HG03457 (cell line): ENCODE results near the gene GGTLC3.
"Not testable (repeated sequence)": the region's sequence is repeated elsewhere in the genome, so short reads cannot be mapped to it uniquely, and the experiment has no call there.

Experiments used
- ATAC-seq: cut with Tn5 transposase; IDR thresholded peaks from one replicate; pipeline ENCODE4 v1.9.1; 2021; ENCODE audit warnings: moderate number of reproducible peaks; ENCODE audit not compliant: unreplicated experiment

GGTLC3 gene

GRCh38 chr22:18522762-18523161 is 4.8 kb upstream of the GGTLC3 start:
- ATAC-seq = not testable (repeated sequence)

DNA sequence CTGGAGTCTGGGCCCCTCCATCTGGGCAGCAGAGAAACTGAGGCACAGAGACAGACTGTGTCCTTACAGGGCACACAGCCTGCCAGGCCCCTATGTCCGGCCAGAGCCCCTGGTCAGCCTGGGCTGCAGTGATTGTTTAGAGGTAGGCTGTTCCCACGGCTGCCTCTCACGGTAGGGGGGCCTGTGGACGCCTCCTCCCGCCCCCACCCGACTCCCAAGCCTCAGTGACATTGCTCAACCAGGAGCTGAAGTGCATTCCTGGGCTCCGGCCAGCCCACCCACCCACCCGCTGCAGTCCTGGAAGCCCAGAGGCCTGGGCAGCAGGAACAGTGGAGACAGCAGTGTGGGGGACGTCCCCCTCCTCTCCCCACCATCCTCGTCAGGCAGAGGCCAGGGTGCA is 4.5 kb downstream of the GGTLC3 start:
- not testable (repeated sequence) for ATAC-seq

GRCh38 chr22:18512378-18512777 is 5.6 kb downstream of the GGTLC3 start:
- not testable (repeated sequence) for ATAC-seq

DNA sequence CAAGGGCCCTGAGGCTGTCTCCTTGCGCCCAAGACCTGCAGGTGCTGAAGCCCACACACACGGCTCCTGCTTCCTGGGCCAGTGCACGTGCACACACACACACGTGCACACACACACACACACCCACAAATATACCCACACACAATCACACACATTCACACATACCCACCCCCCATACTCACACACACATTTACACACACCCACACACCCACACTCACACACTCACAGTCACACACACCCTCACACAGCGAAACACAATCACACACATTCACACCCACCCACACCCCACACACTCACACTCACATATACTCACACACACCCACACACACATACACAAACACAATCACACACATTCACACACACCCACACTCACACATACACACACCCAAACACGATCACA is 6.6 kb downstream of the GGTLC3 start:
- ATAC-seq = not testable (repeated sequence)

- not testable (repeated sequence) for ATAC-seq
Observed at GRCh38 chr22:18496227-18496626, 21.7 kb downstream of the GGTLC3 start.
